Measurements from ENCODE around the gene NTF3.

The NTF3 gene

GRCh38 chr12:5479761-5480160 is 47.9 kb downstream of the NTF3 start:
- FAIRE-seq (no peak), DNase-seq (ENCODE audit: insufficient read length, low spot score) (no peak)
- no peak for TF ChIP-seq POLR2A (IDR thresholded peaks at IDR 0.05; ENCODE audit: low read depth, low read length)

- DNase-seq (ENCODE audit: insufficient read length, low spot score) (no peak), FAIRE-seq (no peak)
These were observed 48.5 kb downstream of the NTF3 start for GRCh38 chr12:5480218-5480937.

GRCh38 chr12:5480938-5481303 is 49.0 kb downstream of the NTF3 start:
- DNase-seq (ENCODE audit: insufficient read length, low spot score) = no peak
- no peak for FAIRE-seq
- TF ChIP-seq POLR2A (IDR thresholded peaks at IDR 0.05; ENCODE audit: low read depth, low read length) = no peak

More at GRCh38 chr12:5480218-5480937, 48.5 kb downstream of the NTF3 start:
- no peak for TF ChIP-seq POLR2A (IDR thresholded peaks at IDR 0.05; ENCODE audit: low read depth, low read length)

- FAIRE-seq (no peak), DNase-seq (ENCODE audit: insufficient read length, low spot score) (no peak)
- TF ChIP-seq POLR2A (IDR thresholded peaks at IDR 0.05; ENCODE audit: low read depth, low read length) = no peak
These were observed 49.7 kb downstream of the NTF3 start for GRCh38 chr12:5481645-5482044.

GRCh38 chr12:5484426-5484825 is 52.5 kb downstream of the NTF3 start:
- TF ChIP-seq POLR2A (IDR thresholded peaks at IDR 0.05; ENCODE audit: low read depth, low read length) = no peak
- FAIRE-seq (no peak), DNase-seq (ENCODE audit: insufficient read length, low spot score) (no peak)

- FAIRE-seq (no peak), DNase-seq (ENCODE audit: insufficient read length, low spot score) (no peak)
- TF ChIP-seq POLR2A (IDR thresholded peaks at IDR 0.05; ENCODE audit: low read depth, low read length) = no peak
These were observed 53.5 kb downstream of the NTF3 start for GRCh38 chr12:5485454-5485853.

- FAIRE-seq (no peak), DNase-seq (ENCODE audit: insufficient read length, low spot score) (no peak)
- no peak for TF ChIP-seq POLR2A (IDR thresholded peaks at IDR 0.05; ENCODE audit: low read depth, low read length)
These were observed 55.2 kb downstream of the NTF3 start for GRCh38 chr12:5487076-5487475.

GRCh38 chr12:5487948-5488625 is 56.2 kb downstream of the NTF3 start:
- DNase-seq (ENCODE audit: insufficient read length, low spot score) (no peak), FAIRE-seq (no peak)
- no peak for TF ChIP-seq POLR2A (IDR thresholded peaks at IDR 0.05; ENCODE audit: low read depth, low read length)

- no peak for TF ChIP-seq POLR2A (IDR thresholded peaks at IDR 0.05; ENCODE audit: low read depth, low read length)
- FAIRE-seq = no peak
- no peak for DNase-seq (ENCODE audit: insufficient read length, low spot score)
These were observed 56.7 kb downstream of the NTF3 start for GRCh38 chr12:5488626-5488955.

- DNase-seq (ENCODE audit: insufficient read length, low spot score) (no peak), FAIRE-seq (no peak)
- no peak for TF ChIP-seq POLR2A (IDR thresholded peaks at IDR 0.05; ENCODE audit: low read depth, low read length)
These were observed 57.1 kb downstream of the NTF3 start for GRCh38 chr12:5489017-5489416.

GRCh38 chr12:5489760-5490406 is 58.0 kb downstream of the NTF3 start:
- DNase-seq (ENCODE audit: insufficient read length, low spot score) (no peak), FAIRE-seq (no peak)
- TF ChIP-seq POLR2A (IDR thresholded peaks at IDR 0.05; ENCODE audit: low read depth, low read length) = no peak

GRCh38 chr12:5492562-5492961 is 60.7 kb downstream of the NTF3 start:
- FAIRE-seq = no peak
- no peak for TF ChIP-seq POLR2A (IDR thresholded peaks at IDR 0.05; ENCODE audit: low read depth, low read length)
- DNase-seq (ENCODE audit: insufficient read length, low spot score) = no peak

- no peak for FAIRE-seq
- TF ChIP-seq POLR2A (IDR thresholded peaks at IDR 0.05; ENCODE audit: low read depth, low read length) = no peak
- no peak for DNase-seq (ENCODE audit: insufficient read length, low spot score)
These were observed 61.1 kb downstream of the NTF3 start for GRCh38 chr12:5493018-5493417.

GRCh38 chr12:5494343-5494742 is 62.4 kb downstream of the NTF3 start:
- FAIRE-seq = no peak
- no peak for DNase-seq (ENCODE audit: insufficient read length, low spot score)
- no peak for TF ChIP-seq POLR2A (IDR thresholded peaks at IDR 0.05; ENCODE audit: low read depth, low read length)

Measured in H54 (cell line).